HepG2 (cell line): Measurements from ENCODE around the gene KCNIP3. TPM values are rescaled to one million over a fixed set of nuclear protein-coding genes. Genes with fewer than 3 reads are reported as not detected.

ENCODE experiments used
- ATAC-seq: fragments of 200-7000 bp; cut with Tn5 transposase; 3 replicates; pipeline ENCODE4 v1.9.1; 2020; ENCODE audit warnings: mild to moderate bottlenecking, moderate library complexity
- BruUV-seq: library from RNA; stranded (reverse); fragments of 400-500 nt; replicated peaks from 2 replicates; lab custom pipeline; 2021; lab: Mats Ljungman, UMichigan
- CTCF ChIA-PET: fragments of 300-600 bp; formaldehyde crosslinking; extraction: SDS; loops from one replicate; lab custom pipeline; 2021; ENCODE audit warnings: low total read pairs, inconsistent platforms, low intra/inter-chr PET ratio; lab: Yijun Ruan, JAX
- POLR2A ChIA-PET: fragments of 350-600 bp; sonication (Branson Sonifier 250); formaldehyde crosslinking; loops from one replicate; lab custom pipeline; 2020; ENCODE audit warnings: antibody characterized with exemption, inconsistent platforms; lab: Yijun Ruan, JAX
- DNase-seq: peaks from one replicate; pipeline ENCODE4 v3.0.0-alpha.2; 2015; ENCODE audit warnings: low spot score
- FAIRE-seq: peaks from 3 replicates; lab custom pipeline; 2011; peaks lifted over from hg19 to GRCh38; lab: Jason Lieb, UNC
- H2AFZ ChIP-seq: one replicate; pipeline ENCODE4 v1.6.1; 2011; ENCODE audit warnings: low read length, inconsistent platforms
- H3K27ac ChIP-seq: fragments of 300-600 bp; 3 replicates; pipeline ENCODE4 v1.8.0; 2011; ENCODE audit warnings: mixed run types, mild to moderate bottlenecking, mixed read lengths, low read length, inconsistent platforms; ENCODE audit not compliant: insufficient read depth; ENCODE audit errors: extremely low read length
- H3K27me3 ChIP-seq, 2 experiments: fragments of 200-600 bp in 1 of 2; 2 replicates in 1 of 2; 3 replicates in 1 of 2; pipeline versions ENCODE4 v1.6.0 to v1.8.0; 2011; ENCODE audit warnings: low read length in 2 of 2, mild to moderate bottlenecking in 2 of 2, moderate library complexity in 2 of 2, inconsistent platforms in 1 of 2; ENCODE audit not compliant: insufficient read depth in 2 of 2, control insufficient read depth in 1 of 2
- H3K36me3 ChIP-seq, 2 experiments: fragments of 200-600 bp in 1 of 2; replicated peaks in 1 of 2; 2 replicates in 1 of 2; 3 replicates in 1 of 2; pipeline versions ENCODE4 v1.5.1 to v1.8.0; 2011; ENCODE audit warnings: low read length in 2 of 2, inconsistent platforms in 1 of 2; ENCODE audit not compliant: insufficient read depth in 2 of 2, control insufficient read depth in 1 of 2
- H3K4me1 ChIP-seq: 2 replicates; pipeline ENCODE4 v1.5.1; 2012; ENCODE audit warnings: low read length, inconsistent platforms; ENCODE audit not compliant: insufficient read depth
- H3K4me2 ChIP-seq: 2 replicates; pipeline ENCODE4 v1.6.0; 2011; ENCODE audit warnings: low read depth, low read length, inconsistent platforms
- H3K4me3 ChIP-seq, 3 experiments: fragments of 200-600 bp in 1 of 3; sonication (generic), shearing (Covaris generic) in 1 of 3; replicated peaks in 1 of 3; 2 replicates each; pipeline ENCODE4 v1.5.1; 2011 to 2016; ENCODE audit warnings: low read length in 3 of 3, inconsistent platforms in 2 of 3, low read depth in 2 of 3, mild to moderate bottlenecking in 2 of 3, control low read depth in 1 of 3, mixed read lengths in 1 of 3; ENCODE audit not compliant: insufficient read depth in 1 of 3
- H3K79me2 ChIP-seq: one replicate; pipeline ENCODE4 v1.6.1; 2011; ENCODE audit warnings: low read length, inconsistent platforms; ENCODE audit not compliant: insufficient read depth
- H3K9ac ChIP-seq: 2 replicates; pipeline ENCODE4 v1.6.0; 2011; ENCODE audit warnings: mild to moderate bottlenecking, low read depth, low read length, inconsistent platforms; ENCODE audit not compliant: insufficient read depth
- H3K9me3 ChIP-seq: 2 replicates; pipeline ENCODE4 v1.5.1; 2012; ENCODE audit warnings: mild to moderate bottlenecking, low read length
- H4K20me1 ChIP-seq: 2 replicates; pipeline ENCODE4 v1.6.0; 2011; ENCODE audit warnings: inconsistent platforms, mild to moderate bottlenecking, low read length, moderate library complexity; ENCODE audit not compliant: insufficient read depth
- ATF7-NPFF ChIP-seq: sonication (generic); formaldehyde crosslinking; IDR thresholded peaks from 2 replicates; pipeline ENCODE4 v1.8.1; 2023; ENCODE audit warnings: mild to moderate bottlenecking, low read depth, missing genetic modification reagents, moderate library complexity
- BHLHE40 ChIP-seq: IDR thresholded peaks from 2 replicates; pipeline ENCODE4 v1.6.1; 2011; ENCODE audit warnings: low read length, improper control_type of control experiment
- EHMT2 ChIP-seq: fragments of 200-600 bp; sonication (generic); IDR thresholded peaks from 2 replicates; pipeline ENCODE4 v1.7.0; 2017; ENCODE audit warnings: antibody characterized with exemption, low read depth, low read length, borderline replicate concordance
- SIX4 ChIP-seq: sonication (generic); formaldehyde crosslinking; IDR thresholded peaks from 2 replicates; pipeline ENCODE4 v1.4.0; 2020; ENCODE audit warnings: missing genetic modification reagents
- ZMYM4 ChIP-seq: sonication (generic); formaldehyde crosslinking; IDR thresholded peaks from 2 replicates; pipeline ENCODE4 v1.8.1; 2023; ENCODE audit warnings: mild to moderate bottlenecking, missing genetic modification reagents
- ZNF468 ChIP-seq: sonication (generic); formaldehyde crosslinking; IDR thresholded peaks from 2 replicates; pipeline ENCODE4 v1.8.0; 2022; ENCODE audit warnings: mild to moderate bottlenecking, moderate library complexity, missing genetic modification reagents
- ZNF556 ChIP-seq: sonication (generic); formaldehyde crosslinking; IDR thresholded peaks from 2 replicates; pipeline ENCODE4 v1.4.0; 2020; ENCODE audit warnings: mild to moderate bottlenecking, missing genetic modification reagents, borderline replicate concordance
- ZSCAN21 ChIP-seq: sonication (generic); formaldehyde crosslinking; IDR thresholded peaks from 2 replicates; pipeline ENCODE4 v1.8.0; 2022; ENCODE audit warnings: mild to moderate bottlenecking, missing genetic modification reagents, moderate library complexity, borderline replicate concordance
- WGBS: methylation state at CpG from one replicate; pipeline ENCODE4 v1.1.6; 2017; ENCODE audit warnings: low lambda C conversion rate; 5-methylcytosine and 5-hydroxymethylcytosine counted together
- in situ Hi-C: cut with HindIII; loops from 2 replicates; pipeline ENCODE4 v1.10.0; 2017; ENCODE audit warnings: low pct_unique_long_range_greater_than_20kb; ENCODE audit not compliant: extremely low pct_ligation_motif_present
- intact Hi-C: fragments of 100-400 bp; cut with micrococcal nuclease; formaldehyde crosslinking; loops from one replicate; pipeline ENCODE4 v1.10.0; 2022; ENCODE audit not compliant: unreplicated experiment
- polyA plus RNA-seq, 8 experiments: library from polyadenylated mRNA; depleted of rRNA in 3 of 8; stranded (reverse) in 7 of 8; unstranded in 1 of 8; fragments of >200 nt; fragmentation: Illumina TruSeq in 4 of 8; extraction: Trizol in 4 of 8; gene quantifications; 2 replicates each; pipeline versions ENCODE4 v1.2.1 to v1.2.3, GENCODE V29; 2011 to 2016; ENCODE audit warnings: low read depth in 4 of 8, missing spikeins in 1 of 8, mixed read lengths in 1 of 8; ENCODE audit not compliant: insufficient read depth in 1 of 8
- total RNA-seq, 5 experiments: library from RNA; depleted of rRNA; stranded (reverse); fragments of >200 nt; fragmentation: Illumina TruSeq; extraction: Trizol; gene quantifications; 2 replicates each; pipeline ENCODE4 v1.2.3, GENCODE V29; 2016; ENCODE audit warnings: low read depth in 1 of 5
- TF ChIP-seq, protein P1 (sequence below): sonication (generic); formaldehyde crosslinking; IDR thresholded peaks from 2 replicates; pipeline ENCODE4 v1.4.0; 2020; ENCODE audit warnings: missing genetic modification reagents
- TF ChIP-seq, protein P2 (sequence below): IDR thresholded peaks from 2 replicates; pipeline ENCODE4 v1.6.1; 2012; ENCODE audit warnings: low read depth, low read length, improper control_type of control experiment

KCNIP3 gene
- total and polyA plus RNA-seq, 2 of the 13 experiments (the other 11 are each of a cell fraction or from before 2014, with no cell fraction given): not detected

DNA sequence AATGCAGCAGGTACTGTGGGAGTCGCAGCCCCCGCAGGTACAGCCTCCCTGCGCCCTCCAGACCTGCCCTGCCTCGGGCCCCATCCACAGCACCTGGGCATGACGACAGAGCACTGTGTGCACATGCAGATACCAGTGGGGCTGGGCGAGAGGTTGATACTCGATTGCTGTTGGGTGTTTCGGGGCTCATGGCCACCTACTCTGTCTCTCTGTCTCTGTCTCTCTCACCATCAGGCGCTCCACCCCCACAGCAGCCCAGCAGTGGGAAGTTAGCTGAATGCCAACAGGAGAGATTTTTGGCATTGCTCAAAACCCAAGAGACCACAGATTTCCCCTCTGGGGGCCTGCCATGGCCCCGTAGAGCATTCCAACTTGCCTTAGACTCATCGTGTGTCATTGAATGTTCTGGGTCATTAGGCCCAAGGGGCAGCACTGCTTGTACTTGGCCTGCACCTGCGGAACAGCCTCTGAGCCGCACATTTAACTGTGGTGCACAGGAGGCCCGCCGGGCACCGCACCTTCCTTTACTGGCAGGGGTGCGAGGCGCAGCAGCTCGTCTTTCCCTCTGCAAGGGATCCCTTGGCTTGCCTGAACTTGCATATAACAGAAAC, 18.8 kb downstream of the KCNIP3 start:
- no peak for ATAC-seq
- CTCF ChIA-PET: interaction anchor here (1.2 to 2.4 kb wide), 2 partner anchors 82 to 84 kb away, joined by 4 to 50 read pairs; no protein-coding TSS in a partner anchor
- 31% methylated on average over 11 of the region's 19 CpGs for WGBS

GRCh38 chr2:95316466-95317122, 19.4 kb downstream of the KCNIP3 start:
- ATAC-seq (no peak), DNase-seq (no peak), FAIRE-seq (no peak)
- Histone ChIP-seq H3K79me2 (no peaks in the 10 kb centered on the region), H3K4me2 (no peak overlapping the region), H4K20me1 (no peaks in the 10 kb centered on the region; the same call in 1 of the 2 replicates), H3K27me3 (peaks cover 15 to 80% of the 10 kb centered on the region in 2 experiments), H3K4me1 (no peaks in the 10 kb centered on the region), H3K4me3 (no peak overlapping the region), H3K36me3 (no peaks in the 10 kb centered on the region), H3K9ac (no peak overlapping the region), H3K9me3 (no peaks in the 10 kb centered on the region), H2AFZ (no peak overlapping the region), H3K27ac (no peak overlapping the region)
- 19% methylated on average over 6 of the region's 8 CpGs for WGBS
- intact Hi-C loops (no loop called here), in situ Hi-C loops (loop anchor here (5.0 kb wide), 1 partner anchor 84 kb away; no protein-coding TSS in a partner anchor)
- ChIA-PET POLR2A (no interaction called here), CTCF (no interaction called here)
- BruUV-seq: no TSS peak
- TF ChIP-seq BHLHE40 (no peak), SIX4 (CRISPR knock-in tag) (no peak), ATF7-NPFF (CRISPR knock-in tag) (no peak), EHMT2 (no peak), ZNF468 (CRISPR knock-in tag) (no peak), ZMYM4 (CRISPR knock-in tag) (no peak)
- TF ChIP-seq, protein P1, sequence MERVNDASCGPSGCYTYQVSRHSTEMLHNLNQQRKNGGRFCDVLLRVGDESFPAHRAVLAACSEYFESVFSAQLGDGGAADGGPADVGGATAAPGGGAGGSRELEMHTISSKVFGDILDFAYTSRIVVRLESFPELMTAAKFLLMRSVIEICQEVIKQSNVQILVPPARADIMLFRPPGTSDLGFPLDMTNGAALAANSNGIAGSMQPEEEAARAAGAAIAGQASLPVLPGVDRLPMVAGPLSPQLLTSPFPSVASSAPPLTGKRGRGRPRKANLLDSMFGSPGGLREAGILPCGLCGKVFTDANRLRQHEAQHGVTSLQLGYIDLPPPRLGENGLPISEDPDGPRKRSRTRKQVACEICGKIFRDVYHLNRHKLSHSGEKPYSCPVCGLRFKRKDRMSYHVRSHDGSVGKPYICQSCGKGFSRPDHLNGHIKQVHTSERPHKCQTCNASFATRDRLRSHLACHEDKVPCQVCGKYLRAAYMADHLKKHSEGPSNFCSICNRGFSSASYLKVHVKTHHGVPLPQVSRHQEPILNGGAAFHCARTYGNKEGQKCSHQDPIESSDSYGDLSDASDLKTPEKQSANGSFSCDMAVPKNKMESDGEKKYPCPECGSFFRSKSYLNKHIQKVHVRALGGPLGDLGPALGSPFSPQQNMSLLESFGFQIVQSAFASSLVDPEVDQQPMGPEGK: no peak

More for the DNA sequence above, 18.8 kb downstream of the KCNIP3 start:
- Histone ChIP-seq H3K4me3 (no peak overlapping the region), H3K36me3 (no peaks in the 10 kb centered on the region), H2AFZ (no peak overlapping the region), H3K4me1 (no peaks in the 10 kb centered on the region), H3K9me3 (no peaks in the 10 kb centered on the region), H4K20me1 (no peaks in the 10 kb centered on the region; the same call in 1 of the 2 replicates), H3K27me3 (peaks cover 15 to 85% of the 10 kb centered on the region in 2 experiments), H3K9ac (no peak overlapping the region), H3K79me2 (no peaks in the 10 kb centered on the region), H3K4me2 (no peak overlapping the region), H3K27ac (no peak overlapping the region)
- intact Hi-C loops (loop anchor here (1.0 kb wide), 1 partner anchor 27 kb away; no protein-coding TSS in a partner anchor), in situ Hi-C loops (loop anchor here (5.0 kb wide), 1 partner anchor 84 kb away; no protein-coding TSS in a partner anchor)
- DNase-seq (no peak), FAIRE-seq (no peak)
- TF ChIP-seq, protein P2, sequence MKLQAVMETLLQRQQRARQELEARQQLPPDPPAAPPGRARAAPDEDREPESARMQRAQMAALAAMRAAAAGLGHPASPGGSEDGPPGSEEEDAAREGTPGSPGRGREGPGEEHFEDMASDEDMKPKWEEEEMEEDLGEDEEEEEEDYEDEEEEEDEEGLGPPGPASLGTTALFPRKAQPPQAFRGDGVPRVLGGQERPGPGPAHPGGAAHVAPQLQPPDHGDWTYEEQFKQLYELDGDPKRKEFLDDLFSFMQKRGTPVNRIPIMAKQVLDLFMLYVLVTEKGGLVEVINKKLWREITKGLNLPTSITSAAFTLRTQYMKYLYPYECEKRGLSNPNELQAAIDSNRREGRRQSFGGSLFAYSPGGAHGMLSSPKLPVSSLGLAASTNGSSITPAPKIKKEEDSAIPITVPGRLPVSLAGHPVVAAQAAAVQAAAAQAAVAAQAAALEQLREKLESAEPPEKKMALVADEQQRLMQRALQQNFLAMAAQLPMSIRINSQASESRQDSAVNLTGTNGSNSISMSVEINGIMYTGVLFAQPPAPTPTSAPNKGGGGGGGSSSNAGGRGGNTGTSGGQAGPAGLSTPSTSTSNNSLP: no peak
- TF ChIP-seq ZSCAN21: no peak
- no peak for TF ChIP-seq ZNF556 (CRISPR knock-in tag)
- POLR2A ChIA-PET: no interaction called here
- no TSS peak for BruUV-seq
